GM23338 (cell line): Measurements from ENCODE around the gene MORC2. TPM values are rescaled to one million over a fixed set of nuclear protein-coding genes. Genes with fewer than 3 reads are reported as not detected.

Source experiments
- ATAC-seq: fragments of 200-7000 bp; cut with Tn5 transposase; 3 replicates; pipeline ENCODE4 v1.9.1; 2020
- DNase-seq: peaks from one replicate; pipeline ENCODE4 v3.0.0-alpha.2; 2015; ENCODE audit warnings: low spot score
- H2AFZ ChIP-seq: fragments of 200-600 bp; sonication (generic); 2 replicates; pipeline ENCODE4 v1.8.0; 2016; ENCODE audit warnings: antibody characterized with exemption, mild to moderate bottlenecking, moderate library complexity
- H3F3A ChIP-seq: fragments of 200-600 bp; sonication (generic); replicated peaks from 2 replicates; pipeline ENCODE4 v1.8.0; 2017; ENCODE audit warnings: antibody characterized with exemption, mixed run types, low read depth
- H3K27ac ChIP-seq: fragments of 200-600 bp; sonication (generic); 2 replicates; pipeline ENCODE4 v1.6.1; 2016; ENCODE audit warnings: low read depth
- H3K27me3 ChIP-seq: fragments of 200-600 bp; sonication (generic); 2 replicates; pipeline ENCODE4 v1.8.0; 2016; ENCODE audit warnings: mild to moderate bottlenecking, mixed run types, moderate library complexity; ENCODE audit not compliant: insufficient read depth
- H3K36me3 ChIP-seq: fragments of 200-600 bp; sonication (generic); 2 replicates; pipeline ENCODE4 v1.8.0; 2016; ENCODE audit warnings: mild to moderate bottlenecking; ENCODE audit not compliant: insufficient read depth
- H3K4me1 ChIP-seq: fragments of 200-600 bp; sonication (generic); 2 replicates; pipeline ENCODE4 v1.8.0; 2016; ENCODE audit warnings: mild to moderate bottlenecking, moderate library complexity; ENCODE audit not compliant: insufficient read depth
- H3K4me2 ChIP-seq: fragments of 200-600 bp; sonication (generic); 2 replicates; pipeline ENCODE4 v1.7.1; 2017; ENCODE audit warnings: mixed run types
- H3K4me3 ChIP-seq: fragments of 200-600 bp; sonication (generic); 2 replicates; pipeline ENCODE4 v1.6.1; 2016; ENCODE audit warnings: mixed run types
- H3K79me2 ChIP-seq: fragments of 200-600 bp; sonication (generic); replicated peaks from 2 replicates; pipeline ENCODE4 v1.8.0; 2017; ENCODE audit warnings: mild to moderate bottlenecking; ENCODE audit not compliant: insufficient read depth
- H3K9me2 ChIP-seq: fragments of 200-600 bp; sonication (generic); 2 replicates; pipeline ENCODE4 v1.8.0; 2017; ENCODE audit not compliant: insufficient read depth
- H4K20me1 ChIP-seq: fragments of 200-600 bp; sonication (generic); replicated peaks from 2 replicates; pipeline ENCODE4 v1.8.0; 2017; ENCODE audit warnings: mild to moderate bottlenecking; ENCODE audit not compliant: insufficient read depth
- H3K27ac Mint-ChIP-seq: 2 replicates; pipeline ENCODE4 v1.8.0; 2020; ENCODE audit warnings: inconsistent platforms, mild to moderate bottlenecking, moderate library complexity, mixed read lengths
- H3K27me3 Mint-ChIP-seq: 3 replicates; pipeline ENCODE4 v1.8.0; 2022; ENCODE audit warnings: low read depth, mild to moderate bottlenecking, moderate library complexity, mixed read lengths, inconsistent platforms; ENCODE audit not compliant: insufficient read depth, poor library complexity
- H3K36me3 Mint-ChIP-seq: 3 replicates; pipeline ENCODE4 v1.8.0; 2021; ENCODE audit warnings: low read depth, mild to moderate bottlenecking, inconsistent platforms, moderate library complexity, mixed read lengths
- H3K4me1 Mint-ChIP-seq: 3 replicates; pipeline ENCODE4 v1.8.0; 2020; ENCODE audit warnings: mild to moderate bottlenecking, inconsistent platforms, mixed read lengths
- H3K4me3 Mint-ChIP-seq: 3 replicates; pipeline ENCODE4 v1.8.0; 2021; ENCODE audit warnings: moderate library complexity, mild to moderate bottlenecking, inconsistent platforms, mixed read lengths
- H3K9me3 Mint-ChIP-seq: 3 replicates; pipeline ENCODE4 v1.8.0; 2020; ENCODE audit warnings: moderate library complexity, mild to moderate bottlenecking, inconsistent platforms, mixed read lengths
- CREB1 ChIP-seq: fragments of 250-450 bp; sonication (Bioruptor Pico); IDR thresholded peaks from 2 replicates; pipeline ENCODE4 v1.5.0; 2020; ENCODE audit warnings: low read depth, mild to moderate bottlenecking, moderate library complexity
- CTCF ChIP-seq, 2 experiments: fragments of 200-600 bp in 1 of 2; sonication (generic) in 1 of 2; conservative IDR thresholded peaks; 2 replicates each; pipeline versions ENCODE4 v1.5.1 to v1.6.1; 2016 to 2017; ENCODE audit warnings: antibody characterized with exemption in 2 of 2, low read depth in 2 of 2, mild to moderate bottlenecking in 2 of 2, moderate library complexity in 1 of 2
- ETS1 ChIP-seq: IDR thresholded peaks from 2 replicates; pipeline ENCODE4 v1.6.1; 2016; ENCODE audit warnings: antibody characterized with exemption
- EZH2phosphoT487 ChIP-seq: fragments of 200-600 bp; sonication (generic); IDR thresholded peaks from one replicate; pipeline ENCODE4 v1.8.1; 2018; ENCODE audit warnings: antibody characterized with exemption; ENCODE audit not compliant: unreplicated experiment
- JUNB ChIP-seq: IDR thresholded peaks from one replicate; pipeline ENCODE4 v1.6.1; 2016; ENCODE audit warnings: antibody characterized with exemption; ENCODE audit not compliant: unreplicated experiment
- NANOG ChIP-seq: IDR thresholded peaks from 2 replicates; pipeline ENCODE4 v1.6.1; 2016; ENCODE audit warnings: antibody characterized with exemption, borderline replicate concordance
- POLR2AphosphoS5 ChIP-seq: IDR thresholded peaks from 2 replicates; pipeline ENCODE4 v1.6.1; 2016; ENCODE audit warnings: antibody characterized with exemption, low read depth
- REST ChIP-seq: IDR thresholded peaks from one replicate; pipeline ENCODE4 v1.6.1; 2018; ENCODE audit warnings: antibody characterized with exemption; ENCODE audit not compliant: unreplicated experiment
- STAT1 ChIP-seq: IDR thresholded peaks from one replicate; pipeline ENCODE4 v1.6.1; 2016; ENCODE audit warnings: antibody characterized with exemption; ENCODE audit not compliant: unreplicated experiment
- ZNF114 ChIP-seq: fragments of 250-450 bp; sonication (Bioruptor Pico); IDR thresholded peaks from 2 replicates; pipeline ENCODE4 v1.5.0; 2020; ENCODE audit warnings: mild to moderate bottlenecking, moderate library complexity
- ZNF331 ChIP-seq: fragments of 250-450 bp; sonication (Bioruptor Pico); IDR thresholded peaks from 2 replicates; pipeline ENCODE4 v1.5.0; 2020; ENCODE audit warnings: low read depth, mild to moderate bottlenecking, moderate library complexity
- ZNF462 ChIP-seq: fragments of 250-450 bp; sonication (Bioruptor Pico); IDR thresholded peaks from 2 replicates; pipeline ENCODE4 v1.5.0; 2020; ENCODE audit warnings: mild to moderate bottlenecking, moderate library complexity
- polyA plus RNA-seq: library from polyadenylated mRNA; unstranded; fragments of >200 nt; fragmentation: Nextera tagmentation; extraction: Ambion mirVana; gene quantifications from 2 replicates; pipeline ENCODE4 v1.2.1, GENCODE V29; 2016
- total RNA-seq: library from RNA; depleted of rRNA; stranded (reverse); fragments of >200 nt; shearing (Covaris generic); gene quantifications from 2 replicates; pipeline ENCODE4 v1.2.3, GENCODE V29; 2014

MORC2 gene
- total and polyA plus RNA-seq, 2 experiments from 2014 or later: 33.1 to 63.8 TPM

- TF ChIP-seq ETS1: no peak
These were observed 58.2 kb downstream of the MORC2 start (continued) for GRCh38 chr22:30910358-30910757.

- Histone ChIP-seq H4K20me1 (no peaks in the 10 kb centered on the region; the same call in 1 of the 2 replicates), H3K9me2 (no peaks in the 10 kb centered on the region), H3K79me2 (no peaks in the 10 kb centered on the region), H3K36me3 (peaks cover 28% of the 10 kb centered on the region), H2AFZ (no peak overlapping the region), H3K4me1 (no peaks in the 10 kb centered on the region), H3K27me3 (no peaks in the 10 kb centered on the region), H3K27ac (no peak overlapping the region), H3K4me2 (no peak overlapping the region), H3K4me3 (no peak overlapping the region), H3F3A (no peaks in the 10 kb centered on the region)
- ATAC-seq (no peak), DNase-seq (no peak)
- Mint-ChIP-seq H3K4me1 (no peaks in the 10 kb centered on the region), H3K36me3 (peaks cover 17% of the 10 kb centered on the region), H3K27me3 (peaks cover under 1% of the 10 kb centered on the region), H3K27ac (no peak overlapping the region), H3K9me3 (no peaks in the 10 kb centered on the region), H3K4me3 (no peak overlapping the region)
- TF ChIP-seq JUNB (no peak), ETS1 (no peak), STAT1 (no peak), NANOG (no peak), EZH2phosphoT487 (no peak), REST (no peak), ZNF331 (CRISPR knock-in tag) (no peak), CTCF (conservative IDR thresholded peaks at IDR 0.05; ENCODE audit: low read depth in 2 of 2) (no peak), ZNF462 (no peak), POLR2AphosphoS5 (no peak), ZNF114 (CRISPR knock-in tag) (no peak), CREB1 (CRISPR knock-in tag) (no peak)
These were observed 59.3 kb downstream of the MORC2 start for GRCh38 chr22:30909306-30909705.
